ENCODE data around the gene CFAP54.

DNA sequence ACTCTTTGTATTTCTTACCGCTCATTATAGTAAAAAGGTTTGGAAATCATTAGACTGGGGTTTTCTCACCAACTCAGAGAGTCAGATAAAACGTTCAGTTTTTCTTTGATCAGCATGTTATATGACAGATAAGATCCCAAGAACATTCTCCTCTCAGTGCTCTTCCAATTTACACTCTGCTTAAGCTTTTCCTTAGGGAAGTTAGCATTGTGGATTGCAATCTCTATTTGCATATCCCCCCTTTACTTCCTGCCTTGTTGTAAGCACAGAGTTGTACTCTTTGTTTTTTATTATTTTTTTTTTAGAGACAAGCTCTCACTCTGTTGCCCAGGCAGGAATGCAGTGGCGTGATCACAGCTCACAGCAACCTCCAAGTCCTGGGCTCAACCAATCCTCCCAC lies 11.4 kb upstream of the CFAP54 start:
- TF ChIP-seq POLR2A (IDR thresholded peaks at IDR 0.05) (no peak), EP300 (IDR thresholded peaks at IDR 0.05) (no peak)
- TF ChIP-seq, protein P1, sequence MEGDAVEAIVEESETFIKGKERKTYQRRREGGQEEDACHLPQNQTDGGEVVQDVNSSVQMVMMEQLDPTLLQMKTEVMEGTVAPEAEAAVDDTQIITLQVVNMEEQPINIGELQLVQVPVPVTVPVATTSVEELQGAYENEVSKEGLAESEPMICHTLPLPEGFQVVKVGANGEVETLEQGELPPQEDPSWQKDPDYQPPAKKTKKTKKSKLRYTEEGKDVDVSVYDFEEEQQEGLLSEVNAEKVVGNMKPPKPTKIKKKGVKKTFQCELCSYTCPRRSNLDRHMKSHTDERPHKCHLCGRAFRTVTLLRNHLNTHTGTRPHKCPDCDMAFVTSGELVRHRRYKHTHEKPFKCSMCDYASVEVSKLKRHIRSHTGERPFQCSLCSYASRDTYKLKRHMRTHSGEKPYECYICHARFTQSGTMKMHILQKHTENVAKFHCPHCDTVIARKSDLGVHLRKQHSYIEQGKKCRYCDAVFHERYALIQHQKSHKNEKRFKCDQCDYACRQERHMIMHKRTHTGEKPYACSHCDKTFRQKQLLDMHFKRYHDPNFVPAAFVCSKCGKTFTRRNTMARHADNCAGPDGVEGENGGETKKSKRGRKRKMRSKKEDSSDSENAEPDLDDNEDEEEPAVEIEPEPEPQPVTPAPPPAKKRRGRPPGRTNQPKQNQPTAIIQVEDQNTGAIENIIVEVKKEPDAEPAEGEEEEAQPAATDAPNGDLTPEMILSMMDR (IDR thresholded peaks at IDR 0.05) = no peak

All from suprapubic skin (tissue), 3 donors.